Activated effector memory CD4-positive, alpha-beta T cell treated with anti-CD3 and anti-CD28 coated beads, Interleukin-2, amount 50 U/mL, for 16 hours (primary cell): ENCODE data around the gene SNRPA1.

Source experiments
- DNase-seq: peaks from one replicate; pipeline ENCODE4 v3.0.0-alpha.2; 2020

SNRPA1 gene

GRCh38 chr15:101255615-101256241 is 39.3 kb downstream of the SNRPA1 start:
- no peak for DNase-seq

- no peak for DNase-seq
These were observed 40.0 kb downstream of the SNRPA1 start for GRCh38 chr15:101255051-101255395.

GRCh38 chr15:101254157-101255050 is 40.6 kb downstream of the SNRPA1 start:
- DNase-seq: no peak

GRCh38 chr15:101252836-101253235 is 42.2 kb downstream of the SNRPA1 start:
- DNase-seq: no peak

GRCh38 chr15:101251830-101252820 is 42.9 kb downstream of the SNRPA1 start, which contains the start of gene CHSY1:
Gene CHSY1, minus strand, starts transcription at chr15:101252048. Its CDS starts 592 bp downstream, at chr15:101251456.
- peak; percentile 94 for DNase-seq

- peak; percentile 74 for DNase-seq
These were observed 43.9 kb downstream of the SNRPA1 start for GRCh38 chr15:101250873-101251829.

GRCh38 chr15:101250341-101250831 is 44.7 kb downstream of the SNRPA1 start:
- DNase-seq: no peak

GRCh38 chr15:101248274-101248673 is 46.8 kb downstream of the SNRPA1 start:
- no peak for DNase-seq

- DNase-seq: no peak
These were observed 48.0 kb downstream of the SNRPA1 start for GRCh38 chr15:101246824-101247745.

- no peak for DNase-seq
These were observed 48.7 kb downstream of the SNRPA1 start for GRCh38 chr15:101246391-101246790.

GRCh38 chr15:101244889-101245668 is 50.0 kb downstream of the SNRPA1 start:
- no peak for DNase-seq

- DNase-seq: no peak
These were observed 50.8 kb downstream of the SNRPA1 start for GRCh38 chr15:101244036-101244781.

- no peak for DNase-seq
These were observed 51.6 kb downstream of the SNRPA1 start for GRCh38 chr15:101243420-101243819.

GRCh38 chr15:101242999-101243336 is 52.1 kb downstream of the SNRPA1 start:
- no peak for DNase-seq

- DNase-seq: peak; percentile 79
These were observed 52.7 kb downstream of the SNRPA1 start for GRCh38 chr15:101242160-101242998.

GRCh38 chr15:101240358-101240757 is 54.7 kb downstream of the SNRPA1 start:
- DNase-seq: no peak

- DNase-seq: no peak
These were observed 55.3 kb downstream of the SNRPA1 start for GRCh38 chr15:101239724-101240136.

GRCh38 chr15:101237251-101237650 is 57.8 kb downstream of the SNRPA1 start:
- DNase-seq: no peak
